Measurements from ENCODE around the gene CNNM3. TPM values are rescaled to one million over a fixed set of nuclear protein-coding genes. Genes with fewer than 3 reads are reported as not detected.
A peak's percentile ranks its signal among the peaks of the same experiment; 100 is the strongest.

Gene CNNM3
- total and polyA plus RNA-seq, 4 donors: 10.0 to 19.8 (median 16.1) TPM

DNA sequence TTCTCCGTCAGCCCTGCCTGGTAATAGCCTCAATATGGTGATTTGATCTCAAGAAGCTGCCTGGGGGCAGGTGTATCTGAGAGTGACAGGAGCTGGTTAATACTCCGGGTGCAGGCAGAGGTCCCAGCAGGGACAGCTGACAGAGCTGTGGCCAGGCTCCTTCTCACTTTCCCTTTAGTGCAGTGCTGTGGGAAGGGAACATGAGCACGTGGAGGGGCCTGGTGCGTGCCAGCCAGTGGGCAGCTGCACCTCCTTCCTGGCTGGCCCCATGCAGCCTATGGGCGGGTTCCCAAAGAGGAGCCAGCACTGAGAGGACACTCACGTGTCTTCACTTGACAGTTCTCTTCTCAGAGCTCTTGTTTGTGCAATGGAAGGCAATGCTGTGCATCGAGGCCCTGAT is 46.3 kb upstream of the CNNM3 start:
- TF ChIP-seq ZBTB33 (IDR thresholded peaks at IDR 0.05): no peak
- no peak for TF ChIP-seq RAD21 (IDR thresholded peaks at IDR 0.05)
- TF ChIP-seq TAF1 (conservative IDR thresholded peaks at IDR 0.05): no peak
- peak in 1 of 2 donors; percentile 12 for TF ChIP-seq HNF4A (conservative IDR thresholded peaks at IDR 0.05)
- no peaks in the 10 kb centered on the region for H3K27me3 ChIP-seq (ENCODE audit: control insufficient read depth in 4 of 4, insufficient read depth in 4 of 4, low read length in 3 of 4)
- H3K4me1 ChIP-seq (ENCODE audit: control insufficient read depth in 4 of 4, insufficient read depth in 4 of 4, low read length in 3 of 4): peaks cover 0 to 19% (median 9%) of the 10 kb centered on the region in 4 donors
- H3K27ac ChIP-seq (ENCODE audit: low read depth in 1 of 2, low read length in 2 of 2): no peak overlapping the region
- H3K4me3 ChIP-seq (ENCODE audit: low read depth in 1 of 3, low read length in 3 of 3): no peak overlapping the region
- H3K9ac ChIP-seq (ENCODE audit: low read depth in 1 of 2, low read length in 2 of 2): no peak overlapping the region
- WGBS: 50% methylated on average over 7 of the region's 7 CpGs
- DNase-seq (ENCODE audit: low spot score): no peak
- no peaks in the 10 kb centered on the region for H3K36me3 ChIP-seq (ENCODE audit: control insufficient read depth in 4 of 4, insufficient read depth in 3 of 4, low read depth in 1 of 4, low read length in 3 of 4)
- H3K9me3 ChIP-seq (ENCODE audit: control insufficient read depth in 4 of 4, low read length in 3 of 4): no peaks in the 10 kb centered on the region

DNA sequence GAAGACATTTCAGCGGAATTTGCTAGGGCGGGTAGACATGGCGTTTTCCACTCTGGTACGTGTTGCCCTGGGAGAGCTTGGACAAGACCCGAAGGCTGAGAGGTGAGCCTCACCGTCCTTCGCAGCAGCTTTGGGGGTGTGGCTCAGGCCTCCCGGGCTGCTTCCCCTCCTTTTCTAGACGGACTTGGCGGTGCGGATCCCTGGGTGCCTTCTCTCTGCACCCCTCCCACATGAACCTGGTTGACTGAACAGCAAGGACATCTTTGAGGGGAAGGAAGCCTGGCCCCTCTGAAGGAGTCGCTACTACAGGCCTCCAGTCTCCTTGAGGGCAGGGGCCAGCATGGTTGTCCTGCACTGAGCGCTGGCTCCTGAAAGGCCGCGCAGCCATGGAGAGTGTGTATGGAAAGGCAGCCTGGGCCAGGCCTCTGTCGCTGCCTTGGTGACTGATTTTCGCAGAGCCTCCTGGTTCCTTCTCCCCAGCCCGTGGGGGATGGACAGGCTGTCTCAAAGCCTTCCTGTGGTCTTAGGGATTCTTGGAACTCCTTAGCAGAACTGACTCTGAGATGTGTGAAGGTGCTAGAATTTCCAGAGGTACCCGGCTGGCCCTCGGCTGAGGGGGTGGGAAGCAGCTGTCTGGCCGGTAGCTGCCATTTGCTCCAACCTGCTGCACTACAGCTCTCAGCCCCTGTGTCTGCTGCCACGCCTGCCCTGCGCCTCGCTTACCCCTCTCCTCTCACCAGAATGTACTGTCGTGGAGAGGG is 45.4 kb upstream of the CNNM3 start:
- WGBS: 93% methylated on average over 25 of the region's 25 CpGs
- H3K4me3 ChIP-seq (ENCODE audit: low read depth in 1 of 3, low read length in 3 of 3): no peak overlapping the region
- no peak overlapping the region for H3K9ac ChIP-seq (ENCODE audit: low read depth in 1 of 2, low read length in 2 of 2)
- no peak overlapping the region for H3K27ac ChIP-seq (ENCODE audit: low read depth in 1 of 2, low read length in 2 of 2)
- no peaks in the 10 kb centered on the region for H3K36me3 ChIP-seq (ENCODE audit: control insufficient read depth in 4 of 4, insufficient read depth in 3 of 4, low read depth in 1 of 4, low read length in 3 of 4)
- H3K9me3 ChIP-seq (ENCODE audit: control insufficient read depth in 4 of 4, low read length in 3 of 4): no peaks in the 10 kb centered on the region
- H3K27me3 ChIP-seq (ENCODE audit: control insufficient read depth in 4 of 4, insufficient read depth in 4 of 4, low read length in 3 of 4): no peaks in the 10 kb centered on the region
- DNase-seq (ENCODE audit: low spot score): no peak
- peaks cover 0 to 19% (median 9%) of the 10 kb centered on the region in 4 donors for H3K4me1 ChIP-seq (ENCODE audit: control insufficient read depth in 4 of 4, insufficient read depth in 4 of 4, low read length in 3 of 4)
- TF ChIP-seq TAF1 (conservative IDR thresholded peaks at IDR 0.05) (no peak), FOXA1 (IDR thresholded peaks at IDR 0.05) (no peak), GABPA (IDR thresholded peaks at IDR 0.05 in 1 of 2, conservative IDR thresholded peaks at IDR 0.05 in 1 of 2) (no peak), SP1 (IDR thresholded peaks at IDR 0.05) (no peak), FOXA2 (IDR thresholded peaks at IDR 0.05) (no peak), RAD21 (IDR thresholded peaks at IDR 0.05) (no peak), MAX (IDR thresholded peaks at IDR 0.05) (no peak), REST (IDR thresholded peaks at IDR 0.05) (no peak), RXRA (IDR thresholded peaks at IDR 0.05) (no peak), YY1 (IDR thresholded peaks at IDR 0.05) (no peak), HNF4G (IDR thresholded peaks at IDR 0.05) (no peak), CTCF (IDR thresholded peaks at IDR 0.05; ENCODE audit: low read depth, low read length, missing input control) (no peak), EGR1 (IDR thresholded peaks at IDR 0.05; ENCODE audit: low read depth in 2 of 2) (no peak), JUND (IDR thresholded peaks at IDR 0.05) (no peak), NR2F2 (IDR thresholded peaks at IDR 0.05) (no peak), HNF4A (conservative IDR thresholded peaks at IDR 0.05) (no peak), ZBTB33 (IDR thresholded peaks at IDR 0.05) (no peak)
- TF ChIP-seq, protein P1, sequence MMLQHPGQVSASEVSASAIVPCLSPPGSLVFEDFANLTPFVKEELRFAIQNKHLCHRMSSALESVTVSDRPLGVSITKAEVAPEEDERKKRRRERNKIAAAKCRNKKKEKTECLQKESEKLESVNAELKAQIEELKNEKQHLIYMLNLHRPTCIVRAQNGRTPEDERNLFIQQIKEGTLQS (IDR thresholded peaks at IDR 0.05): no peak

All from liver (tissue), 9 donors.